ENCODE results near the gene NR3C1.

The NR3C1 gene

DNA sequence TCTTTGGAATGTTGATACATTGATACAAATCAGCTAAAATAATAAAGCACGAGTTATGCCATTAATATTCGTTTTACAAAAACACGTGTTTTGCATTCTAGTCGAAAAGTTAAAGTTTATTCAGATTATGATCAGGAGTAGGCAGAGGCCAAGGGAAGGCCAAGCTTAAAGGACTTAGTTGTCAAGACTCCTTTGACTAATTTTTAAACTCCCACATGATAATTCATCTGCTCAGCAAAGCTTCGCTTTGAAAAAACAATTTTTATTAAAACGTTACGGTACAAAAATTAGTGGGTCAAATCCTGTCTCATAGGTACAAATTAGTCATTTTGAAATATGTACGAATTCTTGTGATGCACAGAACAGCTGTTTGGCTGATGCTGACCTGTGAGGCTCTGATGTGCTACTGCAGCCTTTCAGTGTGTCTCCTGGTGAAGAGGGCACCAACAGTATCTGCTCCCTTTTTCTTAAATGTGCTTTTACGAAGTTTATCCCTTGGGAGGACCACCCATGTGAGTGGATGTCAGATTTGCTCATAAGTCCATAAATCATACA is 23.0 kb upstream of the NR3C1 start:
- DNase-seq (ENCODE audit: low spot score), result no peak

DNA sequence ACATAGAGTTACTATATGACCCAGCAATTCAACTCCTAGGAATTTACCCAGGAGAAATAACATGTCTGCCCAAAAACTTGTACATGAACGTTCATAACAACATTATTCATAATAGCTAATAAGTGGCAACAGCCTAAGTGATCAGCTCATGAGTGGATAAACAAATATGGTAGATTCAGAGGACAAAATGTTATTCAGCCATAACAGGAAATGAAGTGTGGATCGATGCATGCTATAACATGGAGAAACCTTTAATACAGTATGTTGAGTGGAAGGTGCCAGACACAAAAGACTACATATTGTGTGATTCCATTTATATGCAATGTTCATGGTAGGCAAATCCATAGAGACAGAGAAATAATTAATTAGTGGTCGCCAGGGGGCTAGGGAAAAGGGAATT is 22.3 kb upstream of the NR3C1 start:
- no peak for DNase-seq (ENCODE audit: low spot score)

DNA sequence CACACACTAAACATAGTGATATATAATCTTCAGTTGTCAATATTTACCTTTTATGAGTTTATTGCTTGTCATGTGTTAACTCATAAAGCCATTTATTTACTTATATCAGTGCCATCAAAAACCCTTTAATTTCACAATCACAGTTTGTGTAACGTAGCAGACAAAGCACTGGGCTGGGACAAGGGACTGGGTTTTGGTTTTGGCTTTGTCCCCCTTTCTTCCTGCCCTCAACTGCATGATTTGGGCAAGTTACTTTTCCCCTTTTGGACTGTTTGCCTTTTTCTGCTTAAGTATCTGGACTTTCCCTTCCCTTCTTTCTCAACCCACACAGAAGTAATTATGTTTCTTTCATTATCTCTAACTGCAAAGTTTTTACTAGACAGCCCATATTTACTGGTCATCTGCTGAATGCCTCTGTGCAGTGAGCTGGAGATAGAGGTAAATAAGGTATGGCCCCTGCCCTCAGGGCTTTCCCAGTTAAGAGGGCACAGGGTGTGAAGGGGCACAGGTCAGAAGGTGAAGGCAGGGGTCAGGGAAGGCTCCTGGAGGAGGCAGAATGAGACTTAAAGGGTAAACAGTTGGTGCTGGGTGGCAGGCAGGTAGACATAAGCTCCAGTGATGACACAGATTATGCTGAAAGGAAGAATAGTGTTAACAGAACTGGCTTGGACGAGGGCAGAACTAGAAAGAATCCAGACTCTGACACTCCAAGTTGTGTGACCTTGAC is 14.8 kb upstream of the NR3C1 start:
- DNase-seq (ENCODE audit: low spot score), result no peak

DNA sequence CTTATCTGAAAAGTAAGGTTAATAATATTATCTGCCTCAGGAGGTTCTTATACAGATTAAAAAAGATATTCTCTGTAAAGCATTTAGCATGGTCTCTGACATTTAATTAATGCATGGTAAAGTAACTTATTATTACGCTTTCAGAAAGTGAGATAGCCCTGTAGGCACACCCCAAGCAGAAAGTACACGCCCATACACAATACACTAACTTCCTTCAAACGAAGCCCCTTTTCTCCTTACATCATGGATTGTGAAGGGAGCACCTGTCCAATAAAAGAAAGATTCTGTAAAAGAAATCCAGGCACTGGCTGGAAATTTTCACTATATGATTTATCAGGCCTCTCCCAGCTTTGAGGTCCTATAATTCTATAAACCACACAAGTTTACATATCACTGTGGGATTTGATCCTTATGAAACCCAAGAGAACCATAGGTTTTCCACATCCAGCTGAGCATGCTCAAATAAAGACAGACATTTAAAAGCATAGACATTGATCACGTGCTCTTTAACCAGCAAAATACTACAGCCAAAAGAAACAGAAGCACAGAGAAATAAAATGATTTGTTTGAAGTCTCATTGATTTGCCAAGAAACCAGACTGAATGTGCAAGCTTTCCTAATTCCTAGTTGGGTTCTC is 14.1 kb upstream of the NR3C1 start:
- DNase-seq (ENCODE audit: low spot score), result no peak

DNA sequence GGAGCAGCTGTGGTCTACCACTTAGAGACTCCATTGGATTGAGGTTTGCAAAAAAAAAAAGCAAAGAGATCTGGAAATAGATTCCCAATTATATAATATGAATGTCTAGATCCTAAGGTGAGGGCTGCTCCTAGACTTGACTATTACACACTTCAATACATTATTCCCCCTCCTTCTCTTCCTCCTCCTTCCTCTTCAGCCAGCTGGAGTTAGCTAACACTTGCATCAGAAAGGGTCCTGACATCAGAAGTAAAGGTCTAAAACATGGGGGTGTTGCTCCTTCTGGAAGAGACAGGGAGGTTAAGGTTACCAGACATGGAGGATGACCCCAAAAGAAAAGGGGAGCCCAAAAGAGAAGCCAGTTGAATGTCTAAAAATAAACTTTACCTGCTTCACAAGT is 12.9 kb upstream of the NR3C1 start:
- no peak for DNase-seq (ENCODE audit: low spot score)

DNA sequence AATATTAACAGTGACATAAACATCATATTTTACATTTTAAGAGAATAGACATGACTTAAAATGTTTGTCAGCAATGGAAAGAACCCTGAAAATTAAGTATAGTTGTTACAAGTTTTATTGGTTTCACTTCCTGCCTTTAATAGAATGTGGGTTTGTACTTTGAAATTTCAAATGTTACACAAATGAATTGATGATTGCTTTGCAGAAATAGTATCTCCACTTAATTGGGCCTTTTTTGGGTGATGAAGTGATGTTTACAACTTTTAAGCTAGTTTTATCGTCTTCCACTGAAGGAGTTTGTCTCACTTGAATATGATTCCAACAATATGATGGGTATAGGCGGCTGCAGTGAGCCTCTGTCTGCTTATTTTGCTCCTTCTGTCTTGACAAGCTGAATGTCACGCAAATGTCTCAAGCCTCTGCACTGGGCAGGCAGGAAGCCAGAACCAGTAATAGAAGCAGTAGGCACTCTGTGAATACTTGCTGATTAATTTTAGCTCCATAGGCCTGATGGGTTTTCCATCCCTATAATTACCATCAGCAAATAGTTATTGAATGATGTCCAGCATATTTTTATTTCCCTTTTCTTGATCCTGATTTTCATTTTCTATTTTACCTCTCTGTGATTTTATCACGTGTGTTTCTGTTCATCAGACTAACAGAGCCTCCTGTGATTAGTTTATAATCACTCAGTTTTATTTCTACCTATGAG is 10.6 kb upstream of the NR3C1 start:
- no peak for DNase-seq (ENCODE audit: low spot score)

DNA sequence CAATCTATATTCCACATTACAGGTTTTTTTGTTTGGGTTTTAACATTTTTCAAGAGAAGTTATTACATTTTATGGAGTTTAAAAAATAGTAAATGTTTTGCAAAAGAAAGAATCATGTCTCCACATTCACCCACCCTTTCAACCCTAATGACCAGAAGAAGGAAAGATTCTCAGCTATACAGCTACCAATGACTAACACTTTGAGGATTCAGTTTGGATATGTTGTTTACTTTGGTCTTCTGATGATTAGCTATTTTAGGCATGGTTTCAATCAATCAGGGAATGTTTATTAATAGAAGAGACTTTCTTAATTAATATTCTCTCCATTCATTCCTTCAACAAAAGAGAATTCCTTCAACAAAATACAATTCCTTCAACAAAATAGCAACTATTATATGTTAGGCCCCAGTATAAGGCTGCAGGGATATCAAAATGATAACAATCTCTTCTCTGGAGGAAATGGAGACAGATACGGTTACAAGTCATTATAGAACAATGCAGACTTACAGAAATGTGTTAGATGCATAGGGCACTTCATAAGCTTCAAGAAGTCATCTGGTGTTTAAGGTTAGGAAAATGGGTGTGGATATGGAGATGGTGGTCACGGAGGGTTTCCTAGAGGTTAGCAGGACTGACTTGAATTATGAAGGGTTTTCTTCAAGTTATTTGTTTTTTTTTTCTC is 9.3 kb upstream of the NR3C1 start:
- DNase-seq (ENCODE audit: low spot score), result no peak

DNA sequence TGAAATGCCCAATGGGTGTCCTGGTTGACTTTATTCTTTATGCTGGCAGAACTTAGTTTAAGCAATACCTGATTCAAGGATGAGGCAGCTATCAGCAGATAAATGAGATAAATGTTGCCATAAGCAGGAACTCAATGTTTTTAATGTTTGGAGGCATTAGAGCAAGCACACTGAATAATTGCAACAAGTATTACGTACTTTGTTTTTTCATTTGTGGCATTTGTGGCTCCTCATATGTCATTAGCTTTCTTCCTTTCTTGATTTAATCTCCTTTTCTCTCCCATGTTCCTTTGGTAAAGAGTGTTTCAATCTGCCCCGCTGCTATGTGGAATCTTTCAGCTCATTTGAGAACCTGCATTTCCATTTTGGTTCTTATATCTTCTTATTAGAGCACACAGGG is 6.4 kb upstream of the NR3C1 start:
- no peak for DNase-seq (ENCODE audit: low spot score)

DNA sequence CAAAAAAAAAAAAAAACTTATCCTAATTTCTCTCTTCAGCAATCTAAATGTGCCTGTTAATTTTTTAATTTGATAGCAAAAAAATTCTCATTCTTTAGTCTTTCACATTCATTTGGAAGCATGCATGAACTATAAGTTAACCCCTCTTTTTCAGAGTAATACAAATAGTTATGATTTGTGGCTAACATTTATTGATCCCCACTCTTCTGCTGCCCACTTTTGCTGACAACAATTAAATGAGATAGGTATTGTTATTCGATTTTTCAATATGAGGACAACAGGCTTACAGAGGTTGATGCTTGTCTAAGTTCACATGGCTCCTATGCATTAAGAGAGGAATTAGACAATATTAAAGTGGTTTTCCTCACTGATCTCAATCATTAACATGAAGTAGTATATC is 2.9 kb upstream of the NR3C1 start:
- no peak for DNase-seq (ENCODE audit: low spot score)

DNA sequence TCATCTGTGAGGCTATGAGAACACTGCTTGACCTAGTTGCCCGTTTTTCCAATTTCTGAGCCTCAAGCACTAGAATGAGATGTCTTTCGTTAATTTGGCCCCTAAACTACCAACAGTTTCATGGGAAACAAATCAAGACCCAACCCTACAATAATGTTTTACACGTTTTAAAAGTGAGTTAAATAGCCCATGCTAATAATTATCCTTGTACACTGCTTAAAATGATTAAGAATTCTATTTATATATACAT is 2.3 kb upstream of the NR3C1 start:
- no peak for DNase-seq (ENCODE audit: low spot score)

DNA sequence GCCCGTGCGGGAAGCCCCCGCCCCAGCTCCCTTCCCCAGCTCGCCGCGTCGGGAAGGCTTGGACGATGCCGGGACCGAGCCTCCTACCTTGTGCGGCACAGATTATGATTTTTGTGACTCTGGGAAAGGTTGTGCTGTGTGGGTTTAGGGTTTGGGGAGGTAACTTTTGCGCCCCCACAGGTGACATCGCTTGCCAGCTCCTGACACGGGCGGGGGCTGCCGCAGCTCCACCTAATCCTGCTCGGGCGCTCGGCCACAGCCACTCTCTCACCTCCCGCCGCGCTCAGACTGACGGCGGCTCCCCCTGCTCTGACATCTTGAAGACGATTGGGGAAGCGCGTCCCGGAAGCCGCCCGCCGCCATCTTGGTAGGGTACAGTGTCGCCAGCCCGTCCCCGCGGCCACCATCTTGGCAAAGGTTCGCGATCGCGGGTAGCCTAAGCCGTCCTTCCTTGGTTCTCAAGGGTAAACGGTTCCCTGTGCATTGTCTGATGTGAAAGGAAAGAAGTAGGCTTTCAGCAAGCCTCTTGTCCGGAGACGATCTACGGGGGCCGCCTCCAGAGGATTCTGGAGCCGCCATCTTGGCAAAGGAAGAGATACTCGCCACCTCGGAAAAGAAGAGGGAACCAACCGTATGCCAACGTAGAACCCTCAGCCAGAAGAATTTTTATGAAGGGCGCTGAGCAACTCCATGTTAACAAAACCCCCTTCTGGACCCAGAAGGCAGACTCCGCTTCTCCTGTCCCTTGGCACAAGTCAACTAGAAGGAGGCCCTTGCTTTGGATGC is 1.8 kb upstream of the NR3C1 start:
- DNase-seq (ENCODE audit: low spot score), result peak; percentile 91

DNA sequence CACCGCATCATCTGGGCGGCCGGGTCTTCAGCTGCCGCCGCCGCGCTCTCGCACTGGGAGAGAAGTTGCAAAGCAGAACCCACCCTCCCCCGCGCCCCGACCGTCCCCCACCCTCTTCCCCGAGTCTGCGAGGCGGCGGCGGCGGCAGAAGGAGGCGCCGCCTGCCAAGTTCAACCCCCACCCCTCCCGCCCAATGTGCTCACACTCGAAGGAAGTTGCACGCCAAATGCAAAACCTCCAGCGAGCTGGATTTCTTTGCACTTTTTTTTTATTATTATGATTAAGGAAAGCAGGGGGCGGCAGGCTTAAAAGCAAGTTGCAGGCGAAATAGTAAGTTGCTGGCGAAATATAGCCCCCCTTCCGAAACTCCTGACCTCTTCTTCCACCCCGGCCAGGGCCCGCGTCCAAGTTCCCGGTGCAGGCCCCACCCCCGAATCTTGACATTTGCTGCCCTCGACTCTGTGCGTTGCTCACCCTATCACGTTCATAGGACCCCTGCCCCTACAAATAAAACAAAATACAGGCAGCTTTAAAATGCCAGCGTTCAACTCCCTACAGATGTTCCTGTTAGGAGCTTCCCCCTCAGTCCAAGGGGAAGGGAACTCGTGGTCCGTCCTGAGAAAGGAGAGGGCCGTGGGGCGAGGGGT is 1.1 kb upstream of the NR3C1 start:
- peak; percentile 58 for DNase-seq (ENCODE audit: low spot score)

DNA sequence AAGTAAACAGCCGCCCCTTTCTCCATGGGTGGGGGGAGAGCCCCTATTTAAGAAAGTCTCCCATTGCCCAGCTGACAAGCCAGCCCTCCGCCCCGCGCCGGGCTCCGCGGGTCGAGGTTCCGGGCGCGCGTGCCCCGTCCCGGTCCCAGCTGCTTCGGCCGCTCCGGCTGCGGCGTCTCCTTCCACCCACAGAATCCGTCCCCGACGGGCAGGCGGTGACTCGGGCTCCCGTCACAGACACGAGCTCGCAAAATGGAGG is 223 bp downstream of the NR3C1 start:
- no peak for DNase-seq (ENCODE audit: low spot score)

DNA sequence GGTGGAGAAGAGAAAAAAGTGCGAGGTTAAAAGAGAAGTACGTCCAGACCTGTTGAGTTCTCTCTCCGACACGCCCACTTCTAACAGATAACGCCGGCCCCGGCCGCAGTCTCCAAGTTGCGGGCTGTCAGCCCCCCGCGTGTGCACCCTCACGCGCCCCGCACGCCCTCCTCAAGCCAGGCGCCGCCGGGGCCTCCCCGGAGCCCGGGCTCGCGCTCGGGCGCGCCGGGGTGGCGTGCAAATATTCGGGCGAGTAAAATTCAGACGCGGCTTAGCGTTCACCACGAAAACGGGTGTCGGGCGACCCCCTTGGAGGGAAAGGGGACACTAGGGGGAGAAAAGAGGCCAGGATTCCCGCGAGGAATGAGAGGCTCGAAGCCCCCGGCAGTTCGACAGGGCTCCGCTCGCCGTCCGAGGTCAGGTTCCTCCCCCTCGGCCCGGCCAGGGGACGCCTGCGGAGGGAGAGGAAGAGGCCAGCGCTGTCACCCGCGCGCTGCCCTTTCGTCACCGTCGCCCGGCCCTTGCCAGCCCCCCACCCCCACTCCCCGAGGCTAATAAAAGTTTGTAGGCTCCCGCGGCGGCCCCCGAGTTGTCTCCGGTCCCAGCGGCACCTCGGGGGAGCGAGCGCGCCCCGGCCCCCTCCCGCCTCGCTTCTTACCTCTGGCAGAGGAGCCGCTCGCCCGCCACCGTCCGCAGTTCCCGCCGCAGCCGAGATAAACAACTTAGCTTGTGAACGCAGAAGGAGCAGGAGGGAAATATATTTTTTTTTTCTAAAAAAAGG is 743 bp downstream of the NR3C1 start:
- peak; percentile 72 for DNase-seq (ENCODE audit: low spot score)

DNA sequence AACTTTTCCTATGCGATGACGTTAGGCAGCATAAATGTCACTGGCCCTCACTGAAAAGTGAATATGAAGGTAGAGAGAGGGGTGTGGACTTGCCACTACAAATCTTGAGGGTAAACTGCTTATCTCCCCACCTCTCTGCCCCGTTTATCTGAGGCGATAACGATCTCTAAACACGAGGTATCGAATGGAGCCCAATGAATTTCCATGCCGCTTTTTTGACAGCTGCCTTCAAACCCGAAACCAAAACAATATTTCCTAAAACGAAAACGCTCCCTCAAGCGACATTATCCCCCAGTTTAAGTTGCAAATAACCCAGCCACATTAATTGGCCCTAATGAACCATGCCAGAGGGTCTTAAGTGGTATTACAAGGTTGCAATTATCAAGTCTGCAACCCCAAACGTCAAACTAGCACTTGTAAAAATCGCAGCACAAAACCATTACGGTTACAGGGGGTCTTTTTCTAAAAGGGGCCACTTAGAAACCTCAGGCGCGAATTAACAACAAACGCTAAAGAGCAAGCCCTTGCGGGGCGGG is 1.4 kb downstream of the NR3C1 start:
- no peak for DNase-seq (ENCODE audit: low spot score)

DNA sequence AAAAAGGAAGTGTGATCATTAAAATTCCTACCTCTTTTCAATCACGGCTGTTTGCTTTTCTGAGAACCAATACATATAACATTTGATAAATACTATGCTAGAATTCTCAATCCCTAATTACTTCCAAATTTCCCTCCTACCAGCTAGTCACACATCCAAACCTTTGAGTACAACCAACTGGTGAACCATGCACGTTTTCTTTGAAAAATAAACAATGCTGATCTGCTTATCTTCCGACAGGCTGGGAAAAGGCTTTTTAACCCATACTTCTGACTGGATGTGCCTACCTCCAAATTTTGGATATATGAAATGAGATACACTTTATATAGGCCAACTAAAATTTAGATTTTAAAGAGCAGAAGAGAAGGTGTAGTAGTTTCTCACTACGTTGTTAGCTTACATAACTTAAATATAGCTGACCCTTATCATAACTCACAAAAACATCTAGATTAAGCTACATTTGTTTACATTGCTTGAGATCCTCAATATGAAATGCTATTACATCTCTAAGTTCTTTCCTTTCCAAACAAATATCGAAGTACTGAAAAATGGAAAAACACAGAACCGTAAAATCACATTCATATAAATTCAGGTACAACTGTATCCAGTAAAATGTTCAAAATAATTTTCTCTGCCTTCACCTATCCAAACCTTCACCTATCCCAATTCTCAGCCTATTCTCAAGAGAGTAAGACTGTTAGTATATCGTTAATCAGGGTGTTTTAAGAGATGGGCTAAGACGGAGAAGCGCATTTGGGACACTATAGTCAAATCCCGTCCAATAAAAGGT is 2.1 kb downstream of the NR3C1 start:
- no peak for DNase-seq (ENCODE audit: low spot score)

DNA sequence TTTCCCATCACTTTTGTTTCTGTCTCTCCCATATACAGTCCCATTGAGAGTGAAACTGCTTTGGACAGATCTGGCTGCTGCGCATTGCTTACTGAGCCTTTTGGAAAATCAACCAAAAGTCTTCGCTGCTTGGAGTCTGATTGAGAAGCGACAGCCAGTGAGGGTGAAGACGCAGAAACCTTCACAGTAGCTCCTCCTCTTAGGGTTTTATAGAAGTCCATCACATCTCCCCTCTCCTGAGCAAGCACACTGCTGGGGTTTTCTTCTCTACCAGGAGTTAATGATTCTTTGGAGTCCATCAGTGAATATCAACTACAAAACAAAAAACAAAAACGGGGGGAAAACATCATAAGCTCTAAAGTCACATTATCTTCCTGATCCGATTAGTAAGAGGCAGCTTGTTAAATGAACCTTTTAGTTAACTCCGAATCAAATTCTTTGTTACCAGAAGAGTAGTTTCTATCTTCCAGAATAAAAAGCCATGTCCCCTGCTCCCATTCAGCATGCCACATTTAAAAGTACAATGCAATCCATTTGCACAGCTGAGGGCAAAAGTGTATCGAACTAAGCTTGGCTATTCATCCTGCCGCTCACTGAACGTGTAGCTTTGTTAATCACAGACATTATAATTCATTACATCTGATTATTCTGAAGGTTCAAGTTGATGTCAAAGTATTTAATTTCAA is 2.8 kb downstream of the NR3C1 start:
- no peak for DNase-seq (ENCODE audit: low spot score)

DNA sequence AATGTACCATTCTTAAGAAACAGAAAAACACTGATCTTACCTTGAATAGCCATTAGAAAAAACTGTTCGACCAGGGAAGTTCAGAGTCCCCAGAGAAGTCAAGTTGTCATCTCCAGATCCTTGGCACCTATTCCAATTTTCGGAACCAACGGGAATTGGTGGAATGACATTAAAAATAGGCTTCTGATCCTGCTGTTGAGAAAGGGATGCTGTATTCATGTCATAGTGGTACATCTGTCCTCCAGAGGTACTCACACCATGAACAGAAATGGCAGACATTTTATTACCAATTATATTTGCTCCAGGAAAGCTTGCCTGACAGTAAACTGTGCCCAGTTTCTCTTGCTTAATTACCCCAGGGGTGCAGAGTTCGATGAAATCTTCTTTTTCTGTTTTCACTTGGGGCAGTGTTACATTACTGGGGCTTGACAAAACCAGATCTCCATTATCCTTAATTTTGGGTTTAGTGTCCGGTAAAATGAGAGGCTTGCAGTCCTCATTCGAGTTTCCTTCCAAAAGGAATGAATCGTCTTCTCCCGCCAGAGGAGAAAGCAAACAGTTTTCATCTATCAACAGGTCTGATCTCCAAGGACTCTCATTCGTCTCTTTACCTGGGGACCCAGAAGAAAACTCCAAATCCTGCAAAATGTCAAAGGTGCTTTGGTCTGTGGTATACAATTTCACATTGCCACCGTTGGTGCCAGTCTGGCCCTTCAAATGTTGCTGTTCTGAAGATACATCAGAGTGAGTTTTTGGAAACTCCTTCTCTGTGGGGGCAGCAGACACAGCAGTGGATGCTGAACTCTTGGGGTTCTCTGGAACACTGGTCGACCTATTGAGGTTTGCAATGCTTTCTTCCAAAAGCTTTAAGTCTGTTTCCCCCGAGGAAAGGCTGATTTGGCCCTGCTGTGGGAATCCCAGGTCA is 3.6 kb downstream of the NR3C1 start:
- DNase-seq (ENCODE audit: low spot score), result no peak

Measured in ecto neural progenitor cell (in vitro differentiated cells).